Thoracic aorta (tissue), 2 donors: ENCODE measurements around the gene NAALAD2. TPM values are rescaled to one million over a fixed set of nuclear protein-coding genes. Genes with fewer than 3 reads are reported as not detected.
A peak's percentile ranks its signal among the peaks of the same experiment; 100 is the strongest.

Experiments
- ATAC-seq: fragments of 150-250 bp; one replicate; pipeline ENCODE4 v1.8.0; 2017; ENCODE audit warnings: low read depth; ENCODE audit not compliant: insufficient number of reproducible peaks, low FRiP score
- DNase-seq: peaks from one replicate; pipeline ENCODE4 v3.0.0-alpha.2; 2020; ENCODE audit warnings: low spot score
- H3K27ac ChIP-seq, 2 donors: fragments of 200-600 bp; sonication (generic); 1 replicate in 1 of 2; 2 replicates in 1 of 2; pipeline ENCODE4 v1.5.1; 2016; ENCODE audit warnings: mild to moderate bottlenecking in 2 of 2, moderate library complexity in 2 of 2
- H3K27me3 ChIP-seq: fragments of 200-600 bp; sonication (generic); replicated peaks from 2 replicates; pipeline ENCODE4 v1.6.0; 2016; ENCODE audit warnings: mild to moderate bottlenecking; ENCODE audit not compliant: insufficient read depth
- H3K36me3 ChIP-seq: fragments of 200-600 bp; sonication (generic); one replicate; pipeline ENCODE4 v1.5.1; 2016
- H3K4me1 ChIP-seq, 2 donors: fragments of 200-600 bp; sonication (generic); 1 replicate in 1 of 2; 2 replicates in 1 of 2; pipeline versions ENCODE4 v1.5.1 to v1.6.0; 2016; ENCODE audit warnings: low read depth in 2 of 2, mild to moderate bottlenecking in 1 of 2; ENCODE audit not compliant: control insufficient read depth in 1 of 2
- H3K4me3 ChIP-seq: fragments of 200-600 bp; sonication (generic); 2 replicates; pipeline ENCODE4 v1.5.1; 2016; ENCODE audit warnings: mild to moderate bottlenecking
- H3K9me3 ChIP-seq: fragments of 200-600 bp; sonication (generic); 2 replicates; pipeline ENCODE4 v1.5.1; 2016
- CTCF ChIP-seq: fragments of 200-600 bp; sonication (generic); IDR thresholded peaks from one replicate; pipeline ENCODE4 v1.5.1; 2019; ENCODE audit warnings: antibody characterized with exemption
- total RNA-seq, 2 donors: library from RNA; depleted of rRNA; stranded (reverse); fragments of >200 nt; gene quantifications; one replicate each; pipeline versions ENCODE4 v1.1.0 to v1.2.3, GENCODE V29; 2016

The NAALAD2 gene
- total RNA-seq, 2 donors from 2014 or later, result 0.42 to 0.68 TPM

DNA sequence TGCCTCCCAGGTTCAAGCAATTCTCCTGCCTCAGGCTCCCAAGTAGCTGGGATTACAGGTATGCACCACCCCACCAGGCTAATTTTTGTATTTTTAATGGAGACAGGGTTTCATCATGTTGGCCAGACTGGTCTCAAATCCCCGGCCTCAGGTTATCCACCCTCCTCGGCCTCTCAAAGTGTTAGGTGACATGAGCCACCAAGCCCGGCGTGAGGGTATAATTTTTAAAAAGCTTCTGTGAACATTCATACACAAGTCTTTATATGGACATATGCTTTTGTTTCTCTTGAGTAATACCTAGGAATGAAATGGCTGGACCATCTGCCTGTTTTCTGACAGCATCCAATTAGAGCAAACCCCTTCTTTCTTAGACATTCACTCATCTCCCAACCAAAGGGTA is 14.3 kb upstream of the NAALAD2 start:
- Histone ChIP-seq H3K27ac (no peak overlapping the region), H3K36me3 (no peaks in the 10 kb centered on the region), H3K9me3 (no peaks in the 10 kb centered on the region), H3K27me3 (no peaks in the 10 kb centered on the region), H3K4me3 (no peak overlapping the region), H3K4me1 (no peaks in the 10 kb centered on the region)
- no peak for TF ChIP-seq CTCF
- ATAC-seq, result no peak
- DNase-seq, result no peak

GRCh38 chr11:90124371-90124770 is 10.1 kb upstream of the NAALAD2 start:
- Histone ChIP-seq H3K9me3 (no peaks in the 10 kb centered on the region), H3K4me1 (no peaks in the 10 kb centered on the region), H3K27ac (no peak overlapping the region), H3K27me3 (no peaks in the 10 kb centered on the region), H3K4me3 (no peak overlapping the region), H3K36me3 (no peaks in the 10 kb centered on the region)
- TF ChIP-seq CTCF, result no peak
- DNase-seq (no peak), ATAC-seq (no peak)

DNA sequence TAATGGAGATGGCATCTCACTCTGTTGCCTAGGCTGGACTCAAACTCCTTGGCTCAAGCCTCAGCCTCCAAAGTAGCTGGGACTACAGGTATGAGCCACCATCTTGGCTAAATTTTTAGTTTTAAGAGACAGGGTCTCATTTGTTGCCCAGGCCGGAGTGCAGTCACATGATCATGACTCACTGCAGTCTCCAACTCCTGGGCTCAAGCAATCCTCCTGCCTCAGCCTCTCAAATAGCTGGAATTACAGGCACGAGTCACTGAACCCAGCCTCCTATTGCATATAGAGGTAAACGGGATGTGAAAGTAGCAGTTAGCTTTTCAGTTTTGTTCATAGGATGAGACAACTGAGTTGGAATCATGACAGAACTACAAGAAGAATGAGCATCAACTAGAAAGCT is 9.5 kb upstream of the NAALAD2 start:
- DNase-seq (no peak), ATAC-seq (no peak)
- H3K36me3 ChIP-seq, result no peaks in the 10 kb centered on the region
- TF ChIP-seq CTCF, result no peak
- no peak overlapping the region for H3K27ac ChIP-seq
- H3K9me3 ChIP-seq, result no peaks in the 10 kb centered on the region
- H3K27me3 ChIP-seq, result no peaks in the 10 kb centered on the region
- no peaks in the 10 kb centered on the region for H3K4me1 ChIP-seq
- H3K4me3 ChIP-seq, result no peak overlapping the region

DNA sequence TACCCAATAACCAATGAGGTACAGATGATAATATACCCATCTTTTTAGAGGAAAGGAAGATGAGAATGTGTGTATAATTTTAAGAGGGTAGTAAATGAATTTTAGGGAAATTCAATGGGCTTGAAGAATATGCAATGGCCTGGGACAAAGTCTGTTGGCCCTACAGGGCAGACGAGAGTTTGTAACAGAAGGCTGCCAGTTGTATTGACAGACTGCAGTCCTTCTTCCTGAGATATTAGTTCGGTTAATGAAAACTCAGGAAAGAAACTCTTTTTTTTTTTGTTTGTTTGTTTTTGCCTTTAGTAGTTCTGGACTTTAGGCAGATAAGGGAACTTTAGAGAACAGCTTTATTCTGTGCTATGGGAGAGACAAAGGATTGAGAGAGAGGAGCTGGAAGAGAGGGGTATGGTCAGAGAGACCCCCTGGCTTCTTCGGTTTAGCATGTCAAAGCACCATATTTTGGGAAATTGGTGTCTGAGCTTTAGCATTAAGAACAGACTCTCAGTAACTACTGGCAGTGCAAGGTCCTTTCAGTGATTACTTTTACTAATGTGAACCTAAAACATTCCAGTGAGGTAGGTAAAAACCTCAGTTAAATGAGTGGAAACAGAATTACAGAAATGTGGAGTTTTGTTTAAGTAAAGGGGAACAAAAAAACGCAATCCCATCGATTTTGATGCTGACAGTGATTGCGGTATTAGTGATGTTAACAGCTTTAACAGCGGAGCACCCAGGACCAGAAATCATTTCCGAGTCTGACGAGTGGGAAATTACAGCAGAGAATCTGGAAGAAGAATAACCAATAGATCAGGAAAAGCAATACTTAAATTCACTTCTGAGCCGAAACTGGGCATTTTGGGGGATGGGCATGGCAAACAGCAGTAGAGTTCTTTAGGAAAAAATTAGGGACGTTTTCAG is 644 bp upstream of the NAALAD2 start:
- DNase-seq (no peak), ATAC-seq (no peak)
- Histone ChIP-seq H3K27me3 (no peaks in the 10 kb centered on the region), H3K36me3 (no peaks in the 10 kb centered on the region), H3K27ac (no peak overlapping the region), H3K9me3 (no peaks in the 10 kb centered on the region), H3K4me3 (peak overlapping the region; percentile 75), H3K4me1 (peaks cover 6 to 8% of the 10 kb centered on the region in 2 donors)
- no peak for TF ChIP-seq CTCF

GRCh38 chr11:90135016-90135415 is 553 bp downstream of the NAALAD2 start:
- no peaks in the 10 kb centered on the region for H3K36me3 ChIP-seq
- peaks cover 6 to 8% of the 10 kb centered on the region in 2 donors for H3K4me1 ChIP-seq
- TF ChIP-seq CTCF, result no peak
- peak overlapping the region; percentile 75 for H3K4me3 ChIP-seq
- H3K27ac ChIP-seq, result no peak overlapping the region
- H3K27me3 ChIP-seq, result no peaks in the 10 kb centered on the region
- H3K9me3 ChIP-seq, result no peaks in the 10 kb centered on the region
- ATAC-seq (no peak), DNase-seq (no peak)
